SK-N-MC (cell line): ENCODE measurements around the gene PPP3R1.

ENCODE experiments used
- EZH2 ChIP-seq: fragments of 200-600 bp; sonication (generic); IDR thresholded peaks from one replicate; pipeline ENCODE4 v1.6.1; 2017; ENCODE audit warnings: antibody characterized with exemption
- FOXP2 ChIP-seq: optimal IDR thresholded peaks from 2 replicates; pipeline ENCODE3; 2011; ENCODE audit warnings: mild to moderate bottlenecking, moderate library complexity; ENCODE audit not compliant: insufficient read depth; ENCODE audit errors: extremely low read length, control extremely low read depth
- POLR2AphosphoS5 ChIP-seq: IDR thresholded peaks from 2 replicates; pipeline ENCODE4 v1.6.1; 2012; ENCODE audit warnings: mild to moderate bottlenecking, low read depth, low read length, borderline replicate concordance

- TF ChIP-seq FOXP2 (no peak), EZH2 (no peak), POLR2AphosphoS5 (no peak)
Measured at GRCh38 chr2:68245066-68245465, 7.3 kb downstream of the PPP3R1 start.
